GM12878 (cell line): ENCODE data around the gene TCAF1.

Source experiments
- CTCF ChIP-seq, 3 experiments: IDR thresholded peaks in 2 of 3; conservative IDR thresholded peaks in 1 of 3; 2 replicates each; pipeline ENCODE4 v1.5.1; 2011; ENCODE audit warnings: low read depth in 3 of 3, low read length in 3 of 3, mild to moderate bottlenecking in 3 of 3, control low read depth in 2 of 3, moderate library complexity in 2 of 3, inconsistent platforms in 1 of 3, mixed read lengths in 1 of 3; ENCODE audit not compliant: control insufficient read depth in 2 of 3, insufficient read depth in 1 of 3; ENCODE audit errors: extremely low read depth in 1 of 3
- MYC ChIP-seq: IDR thresholded peaks from 2 replicates; pipeline ENCODE4 v1.6.1; 2011; ENCODE audit warnings: mild to moderate bottlenecking, low read length, moderate library complexity, inconsistent platforms; ENCODE audit not compliant: insufficient read depth, insufficient replicate concordance, insufficient read length, severe bottlenecking
- POLR2AphosphoS5 ChIP-seq: IDR thresholded peaks from 2 replicates; pipeline ENCODE4 v1.6.1; 2011; ENCODE audit warnings: mild to moderate bottlenecking, low read length, inconsistent platforms
- RFX5 ChIP-seq: IDR thresholded peaks from 2 replicates; pipeline ENCODE4 v1.6.1; 2011; ENCODE audit warnings: low read depth, low read length, improper control_type of control experiment
- RUNX3 ChIP-seq: IDR thresholded peaks from 2 replicates; pipeline ENCODE4 v1.6.1; 2012; ENCODE audit warnings: low read length, inconsistent platforms
- TF ChIP-seq, protein P1 (sequence below): fragments of 450-650 bp; IDR thresholded peaks from 2 replicates; pipeline ENCODE4 v1.6.1; 2016; ENCODE audit warnings: mild to moderate bottlenecking

GRCh38 chr7:143936087-143937009, 34.4 kb upstream of the TCAF1 start:
- TF ChIP-seq POLR2AphosphoS5 = no peak
- no peak for TF ChIP-seq MYC
- TF ChIP-seq CTCF (IDR thresholded peaks at IDR 0.05 in 2 of 3, conservative IDR thresholded peaks at IDR 0.05 in 1 of 3; ENCODE audit: control insufficient read depth in 2 of 3, extremely low read depth in 1 of 3, insufficient read depth in 1 of 3, low read depth in 3 of 3, low read length in 3 of 3) = no peak
- TF ChIP-seq, protein P1, sequence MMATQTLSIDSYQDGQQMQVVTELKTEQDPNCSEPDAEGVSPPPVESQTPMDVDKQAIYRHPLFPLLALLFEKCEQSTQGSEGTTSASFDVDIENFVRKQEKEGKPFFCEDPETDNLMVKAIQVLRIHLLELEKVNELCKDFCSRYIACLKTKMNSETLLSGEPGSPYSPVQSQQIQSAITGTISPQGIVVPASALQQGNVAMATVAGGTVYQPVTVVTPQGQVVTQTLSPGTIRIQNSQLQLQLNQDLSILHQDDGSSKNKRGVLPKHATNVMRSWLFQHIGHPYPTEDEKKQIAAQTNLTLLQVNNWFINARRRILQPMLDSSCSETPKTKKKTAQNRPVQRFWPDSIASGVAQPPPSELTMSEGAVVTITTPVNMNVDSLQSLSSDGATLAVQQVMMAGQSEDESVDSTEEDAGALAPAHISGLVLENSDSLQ = no peak
- TF ChIP-seq RUNX3 = no peak
- no peak for TF ChIP-seq RFX5
